Large intestine (tissue), 3 donors: Measurements from ENCODE around the gene KRT85. TPM values are rescaled to one million over a fixed set of nuclear protein-coding genes. Genes with fewer than 3 reads are reported as not detected.

Experiments
- DNase-seq, 2 donors: peaks; one replicate each; pipeline versions ENCODE4 v3.0.0 to v3.0.0-alpha.2; 2013
- H3K27ac ChIP-seq: one replicate; pipeline ENCODE4 v1.5.1; 2013; ENCODE audit warnings: low read length
- H3K27me3 ChIP-seq: 2 replicates; pipeline ENCODE4 v1.6.1; 2013; ENCODE audit warnings: low read length; ENCODE audit not compliant: control insufficient read depth, insufficient read depth
- H3K36me3 ChIP-seq: 2 replicates; pipeline ENCODE4 v1.6.1; 2013; ENCODE audit warnings: low read length; ENCODE audit not compliant: control insufficient read depth, insufficient read depth
- H3K4me1 ChIP-seq: one replicate; pipeline ENCODE4 v1.6.1; 2013; ENCODE audit warnings: low read length; ENCODE audit not compliant: control insufficient read depth, insufficient read depth
- H3K4me3 ChIP-seq: one replicate; pipeline ENCODE4 v1.5.1; 2013; ENCODE audit warnings: low read length
- H3K9me3 ChIP-seq: one replicate; pipeline ENCODE4 v1.6.1; 2013; ENCODE audit warnings: mild to moderate bottlenecking, low read depth, low read length, moderate library complexity; ENCODE audit not compliant: control insufficient read depth
- WGBS: methylation state at CpG from one replicate; pipeline ENCODE4 v1.1.5; 2013; ENCODE audit warnings: low lambda C conversion rate; ENCODE audit not compliant: insufficient coverage; 5-methylcytosine and 5-hydroxymethylcytosine counted together
- polyA plus RNA-seq: library from polyadenylated mRNA; unstranded; fragments of 120-200 nt; gene quantifications from one replicate; pipeline ENCODE4 v1.2.1, GENCODE V29; 2013

KRT85 gene
- polyA plus RNA-seq, 1 donor = 0.03 TPM

- no peak for DNase-seq
- H3K4me3 ChIP-seq = no peak overlapping the region
- H3K27me3 ChIP-seq = peaks cover 2% of the 10 kb centered on the region
- H3K27ac ChIP-seq = no peak overlapping the region
- H3K4me1 ChIP-seq = no peaks in the 10 kb centered on the region
- H3K36me3 ChIP-seq = no peaks in the 10 kb centered on the region
- no CpG with 5 or more reads among the region's 13 CpGs for WGBS
- no peaks in the 10 kb centered on the region for H3K9me3 ChIP-seq
These were observed 27.6 kb upstream of the KRT85 start for GRCh38 chr12:52394836-52395405.

- H3K27me3 ChIP-seq = peaks cover 19% of the 10 kb centered on the region
These were observed 25.3 kb upstream of the KRT85 start for GRCh38 chr12:52392465-52393007.

GRCh38 chr12:52391618-52392002 lies 24.3 kb upstream of the KRT85 start:
- Histone ChIP-seq H3K4me3 (no peak overlapping the region), H3K4me1 (no peaks in the 10 kb centered on the region), H3K27me3 (peaks cover 17% of the 10 kb centered on the region), H3K27ac (no peak overlapping the region), H3K9me3 (no peaks in the 10 kb centered on the region), H3K36me3 (no peaks in the 10 kb centered on the region)
- DNase-seq = peak in 1 of 2 donors; percentile 13
- no CpG with 5 or more reads among the region's 4 CpGs for WGBS

More at GRCh38 chr12:52392465-52393007, 25.3 kb upstream of the KRT85 start:
- no peak overlapping the region for H3K4me3 ChIP-seq
- no peak for DNase-seq
- no peaks in the 10 kb centered on the region for H3K9me3 ChIP-seq
- H3K36me3 ChIP-seq = no peaks in the 10 kb centered on the region
- no peak overlapping the region for H3K27ac ChIP-seq
- no CpG with 5 or more reads among the region's 7 CpGs for WGBS
- H3K4me1 ChIP-seq = no peaks in the 10 kb centered on the region

GRCh38 chr12:52390739-52391617 lies 23.7 kb upstream of the KRT85 start:
- Histone ChIP-seq H3K9me3 (no peaks in the 10 kb centered on the region), H3K27ac (no peak overlapping the region), H3K4me3 (no peak overlapping the region), H3K36me3 (no peaks in the 10 kb centered on the region), H3K4me1 (no peaks in the 10 kb centered on the region), H3K27me3 (peaks cover 17% of the 10 kb centered on the region)
- DNase-seq = peak in 1 of 2 donors; percentile 15
- no CpG with 5 or more reads among the region's 11 CpGs for WGBS

GRCh38 chr12:52389313-52390207 lies 22.3 kb upstream of the KRT85 start:
- Histone ChIP-seq H3K36me3 (no peaks in the 10 kb centered on the region), H3K27me3 (peaks cover 21% of the 10 kb centered on the region), H3K4me1 (no peaks in the 10 kb centered on the region), H3K9me3 (no peaks in the 10 kb centered on the region), H3K4me3 (no peak overlapping the region), H3K27ac (no peak overlapping the region)
- no CpG with 5 or more reads among the region's 9 CpGs for WGBS
- no peak for DNase-seq

- Histone ChIP-seq H3K36me3 (no peaks in the 10 kb centered on the region), H3K27me3 (peaks cover 21% of the 10 kb centered on the region), H3K9me3 (no peaks in the 10 kb centered on the region), H3K4me3 (no peak overlapping the region), H3K4me1 (no peaks in the 10 kb centered on the region), H3K27ac (no peak overlapping the region)
- 80% methylated on average over 1 of the region's 2 CpGs for WGBS
- DNase-seq = no peak
These were observed 20.6 kb upstream of the KRT85 start for GRCh38 chr12:52387859-52388258.

- H3K9me3 ChIP-seq = no peaks in the 10 kb centered on the region
- no CpG with 5 or more reads among the region's 11 CpGs for WGBS
- H3K36me3 ChIP-seq = no peaks in the 10 kb centered on the region
- no peaks in the 10 kb centered on the region for H3K4me1 ChIP-seq
- no peak within 1 kb of the TSS for H3K27ac ChIP-seq
- DNase-seq = no peak
- H3K4me3 ChIP-seq = no peak within 1 kb of the TSS
- H3K27me3 ChIP-seq = peaks cover 21% of the 10 kb centered on the region
These were observed 18.0 kb upstream of the KRT85 start, which contains the start of gene KRT84 for GRCh38 chr12:52385226-52385702. TSS of gene KRT84 (minus strand) at chr12:52385652. CDS start at chr12:52385585, 67 bp downstream.

- no peak for DNase-seq
- Histone ChIP-seq H3K27me3 (peaks cover 9% of the 10 kb centered on the region), H3K4me1 (no peaks in the 10 kb centered on the region), H3K9me3 (no peaks in the 10 kb centered on the region), H3K4me3 (no peak overlapping the region), H3K36me3 (no peaks in the 10 kb centered on the region), H3K27ac (no peak overlapping the region)
- WGBS = no CpG with 5 or more reads among the region's 3 CpGs
These were observed 16.1 kb upstream of the KRT85 start for GRCh38 chr12:52383331-52383730.

GRCh38 chr12:52382854-52383253 lies 15.6 kb upstream of the KRT85 start:
- Histone ChIP-seq H3K9me3 (no peaks in the 10 kb centered on the region), H3K27me3 (peaks cover 8% of the 10 kb centered on the region), H3K4me1 (no peaks in the 10 kb centered on the region), H3K36me3 (no peaks in the 10 kb centered on the region), H3K4me3 (no peak overlapping the region), H3K27ac (no peak overlapping the region)
- WGBS = no CpG with 5 or more reads among the region's 2 CpGs
- no peak for DNase-seq

- H3K27ac ChIP-seq = no peak overlapping the region
- H3K9me3 ChIP-seq = no peaks in the 10 kb centered on the region
- DNase-seq = no peak
- H3K27me3 ChIP-seq = peaks cover 6% of the 10 kb centered on the region
- no peak overlapping the region for H3K4me3 ChIP-seq
- no peaks in the 10 kb centered on the region for H3K36me3 ChIP-seq
- WGBS = no CpG with 5 or more reads among the region's 8 CpGs
- no peaks in the 10 kb centered on the region for H3K4me1 ChIP-seq
These were observed 13.9 kb upstream of the KRT85 start for GRCh38 chr12:52381206-52381605.
